ENCODE results near the gene STRADB. TPM values are rescaled to one million over a fixed set of nuclear protein-coding genes. Genes with fewer than 3 reads are reported as not detected.

Gene STRADB
- total RNA-seq, 1 experiment from 2014 or later = 28.9 TPM

- no peaks in the 10 kb centered on the region for H3K27me3 ChIP-seq (ENCODE audit: low read length)
- no peaks in the 10 kb centered on the region for H3K79me2 ChIP-seq (ENCODE audit: low read length)
- H3K27ac ChIP-seq (ENCODE audit: low read length) = no peak overlapping the region
- peak; percentile 44 for DNase-seq
- H3K4me1 ChIP-seq (ENCODE audit: insufficient read depth, low read length) = peaks cover 8% of the 10 kb centered on the region
- H4K20me1 ChIP-seq (ENCODE audit: low read length) = no peaks in the 10 kb centered on the region
- TF ChIP-seq CTCF (conservative IDR thresholded peaks at IDR 0.05; ENCODE audit: low read depth, low read length) (no peak), EZH2phosphoT487 (IDR thresholded peaks at IDR 0.05; ENCODE audit: borderline replicate concordance, low read length) (no peak), EZH2 (IDR thresholded peaks at IDR 0.05; ENCODE audit: low read length, unreplicated experiment) (no peak)
- no TSS peak for BruUV-seq (replicated peaks)
- H2AFZ ChIP-seq (ENCODE audit: low read length) = no peak overlapping the region
- H3K36me3 ChIP-seq (ENCODE audit: low read depth, low read length) = no peaks in the 10 kb centered on the region
- no peaks in the 10 kb centered on the region for H3F3A ChIP-seq (ENCODE audit: low read length, unreplicated experiment)
- intact Hi-C loops (cut with micrococcal nuclease) = no loop called here
- 0 out of 2 replicates have a peak overlapping the region, but pooled peaks have one; percentile 11 for H3K4me2 ChIP-seq (ENCODE audit: low read length)
- no peak for ATAC-seq
- no peak overlapping the region for H3K9ac ChIP-seq (ENCODE audit: low read length)
- CTCF ChIA-PET = no interaction called here
- POLR2A ChIA-PET (ENCODE audit: unreplicated experiment) = interaction anchor here (0.6 kb wide), 1 partner anchor 9 kb away, joined by 4 read pairs; no protein-coding TSS in a partner anchor
- no peak overlapping the region for H3K4me3 ChIP-seq (ENCODE audit: low read length)
- H3K9me2 ChIP-seq (replicated peaks; ENCODE audit: low read length) = no peaks in the 10 kb centered on the region
- no peaks in the 10 kb centered on the region for H3K9me3 ChIP-seq (ENCODE audit: low read length)
Measured at GRCh38 chr2:201406077-201406662, 45.4 kb upstream of the STRADB start.

- DNase-seq (no peak), ATAC-seq (peak; percentile 50; the same call in 1 of the 2 replicates)
- Histone ChIP-seq H3K4me1 (ENCODE audit: insufficient read depth, low read length) (peaks cover 8% of the 10 kb centered on the region), H3F3A (ENCODE audit: low read length, unreplicated experiment) (no peaks in the 10 kb centered on the region), H3K4me2 (ENCODE audit: low read length) (no peak overlapping the region), H2AFZ (ENCODE audit: low read length) (no peak overlapping the region), H3K9me2 (replicated peaks; ENCODE audit: low read length) (no peaks in the 10 kb centered on the region), H3K36me3 (ENCODE audit: low read depth, low read length) (no peaks in the 10 kb centered on the region), H3K27me3 (ENCODE audit: low read length) (no peaks in the 10 kb centered on the region), H3K9ac (ENCODE audit: low read length) (no peak overlapping the region), H3K9me3 (ENCODE audit: low read length) (no peaks in the 10 kb centered on the region), H3K27ac (ENCODE audit: low read length) (no peak overlapping the region), H3K4me3 (ENCODE audit: low read length) (no peak overlapping the region), H3K79me2 (ENCODE audit: low read length) (no peaks in the 10 kb centered on the region), H4K20me1 (ENCODE audit: low read length) (no peaks in the 10 kb centered on the region)
- intact Hi-C loops (cut with micrococcal nuclease) = no loop called here
- CTCF ChIA-PET = no interaction called here
- TF ChIP-seq EZH2 (IDR thresholded peaks at IDR 0.05; ENCODE audit: low read length, unreplicated experiment) (no peak), EZH2phosphoT487 (IDR thresholded peaks at IDR 0.05; ENCODE audit: borderline replicate concordance, low read length) (no peak), CTCF (conservative IDR thresholded peaks at IDR 0.05; ENCODE audit: low read depth, low read length) (no peak)
- POLR2A ChIA-PET (ENCODE audit: unreplicated experiment) = no interaction called here
- BruUV-seq (replicated peaks) = no TSS peak
Measured at GRCh38 chr2:201407265-201407664, 44.3 kb upstream of the STRADB start.

DNA sequence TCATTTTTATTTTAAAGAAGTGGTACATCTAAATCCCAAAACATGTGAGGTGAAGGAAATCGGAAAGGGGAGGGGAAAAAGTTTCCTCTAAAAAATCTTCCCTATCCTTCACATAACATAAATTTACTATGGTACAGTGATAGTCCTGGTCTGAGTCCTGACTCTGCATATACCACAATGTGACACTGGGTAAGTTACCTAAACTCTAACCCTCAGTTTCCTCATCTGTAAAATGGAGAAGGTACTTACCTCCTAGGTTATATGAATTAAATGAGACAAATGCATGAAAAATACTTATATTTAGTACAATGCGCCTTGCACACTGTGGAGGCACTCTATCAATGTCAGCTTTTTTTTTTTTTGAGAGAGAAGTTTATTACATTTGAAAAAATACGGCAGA lies 42.6 kb upstream of the STRADB start:
- no peak overlapping the region for H3K4me3 ChIP-seq (ENCODE audit: low read length)
- TF ChIP-seq EZH2phosphoT487 (IDR thresholded peaks at IDR 0.05; ENCODE audit: borderline replicate concordance, low read length) (no peak), CTCF (conservative IDR thresholded peaks at IDR 0.05; ENCODE audit: low read depth, low read length) (no peak), EZH2 (IDR thresholded peaks at IDR 0.05; ENCODE audit: low read length, unreplicated experiment) (no peak)
- no peak overlapping the region for H3K4me2 ChIP-seq (ENCODE audit: low read length)
- no peak overlapping the region for H2AFZ ChIP-seq (ENCODE audit: low read length)
- no peak overlapping the region for H3K9ac ChIP-seq (ENCODE audit: low read length)
- intact Hi-C loops (cut with micrococcal nuclease) = no loop called here
- CTCF ChIA-PET = no interaction called here
- DNase-seq (no peak), ATAC-seq (no peak)
- H3K36me3 ChIP-seq (ENCODE audit: low read depth, low read length) = no peaks in the 10 kb centered on the region
- H3K9me2 ChIP-seq (replicated peaks; ENCODE audit: low read length) = no peaks in the 10 kb centered on the region
- no peak overlapping the region for H3K27ac ChIP-seq (ENCODE audit: low read length)
- H3K79me2 ChIP-seq (ENCODE audit: low read length) = no peaks in the 10 kb centered on the region
- H3K9me3 ChIP-seq (ENCODE audit: low read length) = no peaks in the 10 kb centered on the region
- H3K4me1 ChIP-seq (ENCODE audit: insufficient read depth, low read length) = peaks cover 8% of the 10 kb centered on the region
- BruUV-seq (replicated peaks) = no TSS peak
- H4K20me1 ChIP-seq (ENCODE audit: low read length) = no peaks in the 10 kb centered on the region
- no peaks in the 10 kb centered on the region for H3F3A ChIP-seq (ENCODE audit: low read length, unreplicated experiment)
- POLR2A ChIA-PET (ENCODE audit: unreplicated experiment) = no interaction called here
- H3K27me3 ChIP-seq (ENCODE audit: low read length) = no peaks in the 10 kb centered on the region

All from PC-3 (cell line).